Glutamatergic neuron (in vitro differentiated cells): ENCODE data around the gene ITSN1. TPM values are rescaled to one million over a fixed set of nuclear protein-coding genes. Genes with fewer than 3 reads are reported as not detected.
A peak's percentile ranks its signal among the peaks of the same experiment; 100 is the strongest.

ENCODE experiments used
- DNase-seq: peaks from one replicate; pipeline ENCODE4 v3.0.0; 2022
- H3K27ac Mint-ChIP-seq: one replicate; pipeline ENCODE4 v1.8.0; 2020; ENCODE audit warnings: mild to moderate bottlenecking, mixed read lengths, inconsistent platforms; ENCODE audit not compliant: unreplicated experiment
- H3K27me3 Mint-ChIP-seq: one replicate; pipeline ENCODE4 v1.8.0; 2020; ENCODE audit warnings: mild to moderate bottlenecking, moderate library complexity, mixed read lengths, inconsistent platforms; ENCODE audit not compliant: unreplicated experiment
- H3K36me3 Mint-ChIP-seq: one replicate; pipeline ENCODE4 v1.8.0; 2020; ENCODE audit warnings: mild to moderate bottlenecking, mixed read lengths, inconsistent platforms; ENCODE audit not compliant: unreplicated experiment
- H3K4me1 Mint-ChIP-seq: one replicate; pipeline ENCODE4 v1.8.0; 2020; ENCODE audit warnings: mild to moderate bottlenecking, low read depth, mixed read lengths, inconsistent platforms; ENCODE audit not compliant: unreplicated experiment
- H3K4me3 Mint-ChIP-seq: one replicate; pipeline ENCODE4 v1.8.0; 2020; ENCODE audit warnings: mild to moderate bottlenecking, mixed read lengths, inconsistent platforms; ENCODE audit not compliant: unreplicated experiment
- H3K9me3 Mint-ChIP-seq: one replicate; pipeline ENCODE4 v1.8.0; 2020; ENCODE audit warnings: mild to moderate bottlenecking, moderate library complexity, mixed read lengths, inconsistent platforms; ENCODE audit not compliant: unreplicated experiment
- CTCF ChIP-seq: fragments of 200-600 bp; sonication (generic); IDR thresholded peaks from one replicate; pipeline ENCODE4 v1.5.0; 2021; ENCODE audit not compliant: partially characterized antibody, unreplicated experiment
- total RNA-seq: library from RNA; stranded (reverse); fragmentation: NEBNext Ultra II Directional; extraction: Animal tissue kit (Norgen Biotek cat#: 25700); gene quantifications from one replicate; pipeline ENCODE4 v1.2.1, GENCODE V29; 2021; ENCODE audit not compliant: unreplicated experiment

The ITSN1 gene
- total RNA-seq, 1 donor from 2014 or later, result 89.1 TPM

GRCh38 chr21:33677450-33677849, 35.1 kb downstream of the ITSN1 start:
- H3K4me3 Mint-ChIP-seq, result no peak overlapping the region
- H3K4me1 Mint-ChIP-seq, result peaks cover 6% of the 10 kb centered on the region
- H3K9me3 Mint-ChIP-seq, result no peaks in the 10 kb centered on the region
- no peak overlapping the region for H3K27ac Mint-ChIP-seq
- TF ChIP-seq CTCF, result no peak
- no peak for DNase-seq
- peaks cover 2% of the 10 kb centered on the region for H3K27me3 Mint-ChIP-seq
- H3K36me3 Mint-ChIP-seq, result no peaks in the 10 kb centered on the region

- DNase-seq, result no peak
- Mint-ChIP-seq H3K4me3 (no peak overlapping the region), H3K36me3 (no peaks in the 10 kb centered on the region), H3K4me1 (peaks cover 25% of the 10 kb centered on the region), H3K27ac (no peak overlapping the region), H3K27me3 (peaks cover 2% of the 10 kb centered on the region), H3K9me3 (no peaks in the 10 kb centered on the region)
- no peak for TF ChIP-seq CTCF
Observed at GRCh38 chr21:33680870-33681269, 38.6 kb downstream of the ITSN1 start.

GRCh38 chr21:33682992-33683627, 40.8 kb downstream of the ITSN1 start:
- DNase-seq, result no peak
- TF ChIP-seq CTCF, result no peak
- peaks cover 35% of the 10 kb centered on the region for H3K4me1 Mint-ChIP-seq
- H3K27ac Mint-ChIP-seq, result peak overlapping the region; percentile 75
- H3K4me3 Mint-ChIP-seq, result no peak overlapping the region
- no peaks in the 10 kb centered on the region for H3K36me3 Mint-ChIP-seq
- peaks cover 2% of the 10 kb centered on the region for H3K27me3 Mint-ChIP-seq
- H3K9me3 Mint-ChIP-seq, result no peaks in the 10 kb centered on the region

GRCh38 chr21:33684068-33684467, 41.8 kb downstream of the ITSN1 start:
- peaks cover 39% of the 10 kb centered on the region for H3K4me1 Mint-ChIP-seq
- no peak for DNase-seq
- peak overlapping the region; percentile 75 for H3K27ac Mint-ChIP-seq
- peak overlapping the region; percentile 26 for H3K4me3 Mint-ChIP-seq
- no peak for TF ChIP-seq CTCF
- H3K36me3 Mint-ChIP-seq, result no peaks in the 10 kb centered on the region
- no peaks in the 10 kb centered on the region for H3K9me3 Mint-ChIP-seq
- peaks cover 2% of the 10 kb centered on the region for H3K27me3 Mint-ChIP-seq

GRCh38 chr21:33684923-33685560, 42.7 kb downstream of the ITSN1 start:
- Mint-ChIP-seq H3K36me3 (no peaks in the 10 kb centered on the region), H3K9me3 (no peaks in the 10 kb centered on the region), H3K27me3 (no peaks in the 10 kb centered on the region), H3K4me3 (peak overlapping the region; percentile 13), H3K4me1 (peaks cover 39% of the 10 kb centered on the region), H3K27ac (peak overlapping the region; percentile 22)
- no peak for DNase-seq
- no peak for TF ChIP-seq CTCF
